NCI-H2196 (cell line): ENCODE measurements around the gene SLC35C1.
A peak's percentile ranks its signal among the peaks of the same experiment; 100 is the strongest.

Source experiments
- DNase-seq: peaks from one replicate; lab custom pipeline; 2025; ENCODE audit not compliant: unreplicated experiment; lab: John Stamatoyannopoulos, UW

SLC35C1 gene

GRCh38 chr11:45844822-45845578 is 40.1 kb downstream of the SLC35C1 start:
- DNase-seq, result no peak

DNA sequence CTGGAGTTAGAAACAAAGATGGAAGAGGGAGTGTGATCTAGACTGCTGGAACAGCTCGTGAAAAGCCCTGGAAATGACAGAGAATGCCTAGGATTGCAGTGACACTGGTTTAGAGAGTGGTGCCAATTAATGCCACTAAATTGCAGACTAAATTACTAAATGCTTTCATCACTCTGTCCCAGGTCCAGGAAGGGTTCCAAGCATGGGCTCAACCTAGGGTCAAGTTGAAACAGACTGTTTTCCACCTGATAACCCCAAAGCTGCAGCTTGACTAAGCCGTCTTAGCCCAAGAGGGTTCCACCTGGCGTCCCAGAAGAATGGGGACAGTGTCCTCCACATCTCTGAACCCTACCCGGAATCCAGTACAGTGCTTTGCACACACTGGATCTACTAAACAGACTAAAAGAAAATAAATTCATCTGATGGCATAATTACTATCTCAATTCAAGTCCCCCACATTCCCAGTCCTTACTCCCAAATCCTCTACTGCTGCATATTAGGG is 41.3 kb downstream of the SLC35C1 start:
- DNase-seq, result no peak

DNA sequence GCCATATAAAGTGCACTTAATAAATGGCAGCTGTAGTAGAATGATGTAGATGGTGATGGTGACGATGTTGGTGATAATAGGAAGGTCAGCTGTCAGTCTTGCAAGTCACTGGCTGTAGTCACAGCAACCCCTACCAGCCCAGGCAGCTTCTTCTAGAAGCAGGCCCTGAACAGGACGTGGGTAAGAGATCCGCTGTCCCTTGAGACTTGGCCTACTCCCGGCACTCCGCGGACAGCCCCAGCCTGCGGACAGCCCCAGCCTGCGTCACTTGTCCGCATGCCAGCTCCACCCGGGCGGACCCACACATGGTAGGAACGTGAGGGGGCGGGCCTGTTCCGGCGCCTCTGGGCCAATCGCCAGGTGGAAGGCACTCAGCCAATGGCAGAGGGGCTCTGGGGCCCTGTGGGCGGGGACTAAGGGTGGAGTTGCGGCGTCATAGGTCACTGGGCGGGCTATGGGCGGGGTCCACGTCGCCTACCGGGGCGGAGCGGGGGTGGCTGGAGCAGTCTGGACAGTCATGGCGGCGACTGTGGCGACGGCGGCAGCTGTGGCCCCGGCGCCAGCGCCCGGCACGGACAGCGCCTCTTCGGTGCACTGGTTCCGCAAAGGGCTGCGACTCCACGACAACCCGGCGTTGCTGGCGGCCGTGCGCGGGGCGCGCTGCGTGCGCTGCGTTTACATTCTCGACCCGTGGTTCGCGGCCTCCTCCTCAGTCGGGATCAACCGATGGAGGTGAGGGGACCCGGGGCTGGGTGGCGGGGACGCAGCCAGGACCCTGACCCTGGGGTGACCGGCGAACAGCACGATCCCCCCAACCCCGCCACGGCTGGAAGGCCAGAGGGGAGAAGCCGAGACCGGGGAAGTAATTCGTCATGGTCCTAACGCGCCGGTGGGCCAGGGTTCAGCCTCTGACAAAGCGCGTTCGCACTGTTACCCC is 42.3 kb downstream of the SLC35C1 start, which contains the start of gene CRY2:
Gene CRY2 (plus strand): TSS at position 502 of the 937 bp plus-strand sequence. CDS start 16 bp downstream, at position 518.
- DNase-seq, result peak; percentile 98

GRCh38 chr11:45847911-45848316 is 43.0 kb downstream of the SLC35C1 start:
- DNase-seq, result peak; percentile 30

GRCh38 chr11:45848654-45849081 is 43.7 kb downstream of the SLC35C1 start:
- no peak for DNase-seq

DNA sequence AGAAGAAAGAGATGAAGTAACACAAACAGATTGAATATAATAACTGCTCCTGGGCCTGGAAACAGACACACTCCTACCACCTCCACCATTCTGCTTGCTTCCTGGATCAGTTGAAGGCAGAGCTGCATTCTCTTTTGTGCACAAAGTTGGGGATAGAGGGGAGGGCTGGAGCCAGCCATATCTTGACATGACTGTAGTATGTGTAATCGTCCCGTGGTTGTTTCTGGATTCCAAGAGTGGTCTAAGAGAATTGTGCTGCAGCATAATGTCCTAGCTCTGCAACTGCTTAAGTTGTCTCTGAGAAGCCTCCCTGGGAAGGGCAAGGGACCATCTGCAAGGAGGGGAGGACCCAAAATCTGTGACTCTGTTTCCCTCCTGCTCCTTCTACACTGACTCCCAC is 45.5 kb downstream of the SLC35C1 start:
- DNase-seq, result no peak

GRCh38 chr11:45851228-45851627 is 46.3 kb downstream of the SLC35C1 start:
- no peak for DNase-seq

- DNase-seq, result no peak
Measured at GRCh38 chr11:45852018-45852711, 47.2 kb downstream of the SLC35C1 start.

DNA sequence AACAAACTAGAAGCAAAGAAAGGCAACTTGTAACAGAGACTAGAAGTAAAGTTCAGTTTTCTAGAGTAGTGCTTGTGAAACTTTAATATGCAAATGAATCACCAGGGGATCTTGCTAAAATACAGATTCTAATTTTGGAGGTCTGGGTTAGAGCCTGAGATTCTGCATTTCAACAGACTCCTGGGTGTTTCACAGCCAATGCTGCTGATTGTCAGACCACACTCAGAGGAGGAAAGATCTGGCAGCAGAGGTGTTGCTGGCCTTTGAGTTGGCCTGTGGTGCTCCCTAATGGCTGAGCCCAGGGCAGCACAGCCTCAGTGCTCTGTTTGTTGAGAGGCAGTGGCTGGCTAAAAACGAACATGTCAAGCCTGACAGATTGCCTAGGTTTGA is 47.8 kb downstream of the SLC35C1 start:
- no peak for DNase-seq

GRCh38 chr11:45853332-45854219 is 48.6 kb downstream of the SLC35C1 start:
- no peak for DNase-seq

DNA sequence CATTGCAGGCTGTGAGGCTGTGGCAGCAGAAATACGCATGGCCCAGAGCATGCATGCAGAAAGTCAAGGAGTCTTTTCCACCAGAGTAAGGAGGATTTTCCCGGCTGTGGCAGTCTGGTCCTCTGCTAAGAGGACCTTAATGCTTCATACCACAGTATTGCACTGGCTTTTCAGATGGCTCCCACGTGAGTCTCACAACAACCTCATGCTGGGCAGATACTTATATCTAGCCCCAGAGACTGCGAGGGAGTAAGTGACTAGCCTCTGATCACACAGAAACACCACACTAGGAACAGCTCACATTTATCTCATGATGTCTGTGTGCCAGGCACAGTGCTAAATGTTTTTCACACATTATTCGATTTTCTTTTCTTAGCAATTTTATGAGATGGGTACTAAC is 50.4 kb downstream of the SLC35C1 start:
- no peak for DNase-seq

- DNase-seq, result no peak
Measured at GRCh38 chr11:45856044-45856468, 51.1 kb downstream of the SLC35C1 start.

- DNase-seq, result peak; percentile 78
Measured at GRCh38 chr11:45857961-45858474, 53.1 kb downstream of the SLC35C1 start.

DNA sequence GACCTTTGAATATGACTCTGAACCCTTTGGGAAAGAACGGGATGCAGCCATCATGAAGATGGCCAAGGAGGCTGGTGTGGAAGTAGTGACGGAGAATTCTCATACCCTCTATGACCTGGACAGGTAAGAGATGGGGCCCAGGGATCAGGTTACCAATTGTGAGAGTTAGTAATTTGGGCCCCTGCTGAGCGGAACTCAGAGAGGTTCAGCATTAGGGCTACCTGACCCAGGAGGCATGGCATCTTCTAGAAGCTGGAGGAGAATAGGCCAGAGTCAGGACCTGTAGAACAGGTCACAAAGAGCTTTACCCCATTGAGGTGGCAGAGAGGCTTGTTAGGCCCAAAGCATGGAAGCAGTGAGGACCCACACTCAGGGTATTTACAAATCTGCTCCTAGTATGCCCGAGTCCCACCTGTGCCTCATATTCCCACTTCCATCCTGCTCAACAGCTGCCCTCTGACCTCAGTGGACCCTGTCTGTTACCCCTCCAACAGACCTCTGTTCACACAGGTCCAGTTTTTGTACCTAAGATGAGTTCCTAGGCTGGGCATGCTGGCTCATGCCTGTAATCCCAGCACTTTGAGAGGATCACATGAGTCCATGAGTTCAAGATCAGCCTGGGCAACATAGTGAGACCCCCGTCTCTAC is 53.9 kb downstream of the SLC35C1 start:
- no peak for DNase-seq

GRCh38 chr11:45859661-45860140 is 54.8 kb downstream of the SLC35C1 start:
- DNase-seq, result peak; percentile 91

DNA sequence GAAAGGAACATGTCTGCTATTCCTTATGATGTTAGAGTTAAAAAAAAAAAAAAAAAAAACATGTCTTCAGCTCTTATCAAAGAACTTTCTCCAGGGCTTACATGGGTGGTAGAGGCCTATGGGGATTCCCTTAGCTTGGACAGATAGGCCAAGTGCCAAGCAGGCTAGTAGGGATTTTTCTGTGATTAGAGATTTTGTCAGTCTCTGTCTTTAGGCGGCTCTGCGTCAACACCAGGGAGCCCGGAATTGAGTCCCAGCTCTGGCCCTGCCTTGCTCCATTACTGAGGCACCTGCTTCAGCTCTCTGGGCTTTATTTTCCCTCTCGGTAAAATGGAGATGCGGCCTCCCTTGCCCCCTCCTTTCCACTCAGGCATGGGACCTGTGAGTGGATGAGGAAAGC is 55.4 kb downstream of the SLC35C1 start:
- no peak for DNase-seq

GRCh38 chr11:45860764-45861510 is 56.0 kb downstream of the SLC35C1 start:
- DNase-seq, result no peak
